Sigmoid colon (tissue), 7 donors: Measurements from ENCODE around the gene ZBTB4. TPM values are rescaled to one million over a fixed set of nuclear protein-coding genes. Genes with fewer than 3 reads are reported as not detected.

Experiments used
- DNase-seq: peaks from one replicate; pipeline ENCODE4 v3.0.0-alpha.2; 2019
- H3K27ac ChIP-seq, 4 donors: fragments of 200-600 bp; sonication (generic); one replicate each; pipeline ENCODE4 v1.5.1; 2016 to 2019; ENCODE audit warnings: mild to moderate bottlenecking in 1 of 4
- H3K27me3 ChIP-seq, 3 donors: fragments of 200-600 bp; sonication (generic); one replicate each; pipeline ENCODE4 v1.5.1; 2019; ENCODE audit warnings: mild to moderate bottlenecking in 1 of 3
- H3K36me3 ChIP-seq, 4 donors: fragments of 200-600 bp; sonication (generic); one replicate each; pipeline ENCODE4 v1.5.1; 2016 to 2019
- H3K4me1 ChIP-seq, 4 donors: fragments of 200-600 bp; sonication (generic); one replicate each; pipeline ENCODE4 v1.5.1; 2017 to 2019
- H3K4me3 ChIP-seq, 4 donors: fragments of 200-600 bp; sonication (generic); one replicate each; pipeline ENCODE4 v1.5.1; 2017 to 2019; ENCODE audit warnings: mild to moderate bottlenecking in 2 of 4, moderate library complexity in 1 of 4
- H3K9me3 ChIP-seq, 4 donors: fragments of 200-600 bp in 3 of 4; sonication (generic) in 3 of 4; one replicate each; pipeline versions ENCODE4 v1.5.1 to v1.6.1; 2013 to 2019
- EP300 ChIP-seq, 4 donors: sonication (generic); formaldehyde crosslinking; IDR thresholded peaks; one replicate each; pipeline ENCODE4 v1.6.1; 2017; ENCODE audit warnings: antibody characterized with exemption in 4 of 4
- POLR2A ChIP-seq, 2 donors: fragments of 450-650 bp; IDR thresholded peaks; one replicate each; pipeline ENCODE4 v1.6.1; 2016; ENCODE audit warnings: antibody characterized with exemption in 2 of 2, mild to moderate bottlenecking in 2 of 2, moderate library complexity in 2 of 2
- POLR2AphosphoS5 ChIP-seq, 4 donors: sonication (generic); formaldehyde crosslinking; IDR thresholded peaks; one replicate each; pipeline ENCODE4 v1.6.1; 2017; ENCODE audit warnings: antibody characterized with exemption in 4 of 4
- WGBS, 2 donors: extraction: QIAGEN DNeasy Blood & Tissue Kit; methylation state at CpG; one replicate each; pipeline ENCODE4 v1.1.7; 2013; 5-methylcytosine and 5-hydroxymethylcytosine counted together
- intact Hi-C: fragments of 100-400 bp; cut with DNase I; formaldehyde crosslinking; loops from one replicate; pipeline ENCODE4 v1.15.1; 2023
- polyA plus RNA-seq, 3 donors: library from polyadenylated mRNA; stranded (reverse); fragments of 200-250 nt; gene quantifications; one replicate each; pipeline ENCODE4 v1.2.3, GENCODE V29; 2013
- total RNA-seq, 4 donors: library from RNA; depleted of rRNA; stranded (reverse); fragments of >200 nt; gene quantifications; one replicate each; pipeline ENCODE4 v1.1.0, GENCODE V29; 2016
- TF ChIP-seq, protein P1 (sequence below), 4 experiments: fragments of 450-650 bp in 3 of 4; fragments of 200-600 bp in 1 of 4; IDR thresholded peaks; one replicate each; pipeline ENCODE4 v1.5.1; 2016 to 2019; ENCODE audit warnings: antibody characterized with exemption in 4 of 4, mild to moderate bottlenecking in 3 of 4, moderate library complexity in 2 of 4
- donor health status: healthy with polysubstance abuse.
- donor health status: Bipolar disorder and iron deficiency.
- donor health status: healthy.

The ZBTB4 gene
- total and polyA plus RNA-seq, 7 donors, result 5.5 to 56.5 (median 42.5) TPM

DNA sequence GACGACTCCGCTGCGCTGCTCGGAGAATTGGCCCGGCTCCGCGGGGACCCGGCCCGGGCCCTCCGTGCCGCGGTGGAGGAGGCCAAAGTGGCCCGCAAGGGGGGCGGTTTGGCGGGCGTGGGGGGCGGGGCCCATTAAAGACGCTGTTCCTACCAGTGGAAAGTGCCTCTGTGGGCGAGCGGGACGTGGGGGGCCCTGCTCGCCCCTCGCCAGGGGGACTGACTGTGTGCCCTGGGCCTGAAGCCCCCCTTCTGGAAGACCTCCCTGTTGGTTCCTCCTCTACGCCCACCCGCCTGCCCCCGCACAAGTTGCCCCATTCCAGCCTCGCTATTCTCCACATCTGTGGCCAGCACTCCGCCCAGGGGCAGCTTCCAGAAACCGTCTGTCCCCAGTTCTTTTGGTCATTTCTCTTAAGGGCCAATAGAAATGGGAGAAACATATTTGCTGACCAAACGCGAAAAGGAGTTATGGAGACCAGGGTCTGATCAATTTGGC, 42.0 kb downstream of the ZBTB4 start:
- H3K27me3 ChIP-seq, result peaks cover 44 to 74% (median 74%) of the 10 kb centered on the region in 3 donors
- peak overlapping the region in 3 of 4 donors; percentile 15 to 43 (median 37) for H3K4me3 ChIP-seq
- DNase-seq, result no peak
- H3K4me1 ChIP-seq, result peaks cover 0 to 58% (median 51%) of the 10 kb centered on the region in 4 donors
- intact Hi-C loops, result loop anchor here (1.0 to 2.0 kb wide), 4 partner anchors 33 to 123 kb away; partner anchors contain the start of genes SENP3 and TMEM256
- peak overlapping the region in 2 of 4 donors; percentile 61 to 73 for H3K27ac ChIP-seq
- TF ChIP-seq POLR2A (IDR thresholded peaks at IDR 0.05) (no peak), POLR2AphosphoS5 (IDR thresholded peaks at IDR 0.05) (no peak)
- TF ChIP-seq, protein P1, sequence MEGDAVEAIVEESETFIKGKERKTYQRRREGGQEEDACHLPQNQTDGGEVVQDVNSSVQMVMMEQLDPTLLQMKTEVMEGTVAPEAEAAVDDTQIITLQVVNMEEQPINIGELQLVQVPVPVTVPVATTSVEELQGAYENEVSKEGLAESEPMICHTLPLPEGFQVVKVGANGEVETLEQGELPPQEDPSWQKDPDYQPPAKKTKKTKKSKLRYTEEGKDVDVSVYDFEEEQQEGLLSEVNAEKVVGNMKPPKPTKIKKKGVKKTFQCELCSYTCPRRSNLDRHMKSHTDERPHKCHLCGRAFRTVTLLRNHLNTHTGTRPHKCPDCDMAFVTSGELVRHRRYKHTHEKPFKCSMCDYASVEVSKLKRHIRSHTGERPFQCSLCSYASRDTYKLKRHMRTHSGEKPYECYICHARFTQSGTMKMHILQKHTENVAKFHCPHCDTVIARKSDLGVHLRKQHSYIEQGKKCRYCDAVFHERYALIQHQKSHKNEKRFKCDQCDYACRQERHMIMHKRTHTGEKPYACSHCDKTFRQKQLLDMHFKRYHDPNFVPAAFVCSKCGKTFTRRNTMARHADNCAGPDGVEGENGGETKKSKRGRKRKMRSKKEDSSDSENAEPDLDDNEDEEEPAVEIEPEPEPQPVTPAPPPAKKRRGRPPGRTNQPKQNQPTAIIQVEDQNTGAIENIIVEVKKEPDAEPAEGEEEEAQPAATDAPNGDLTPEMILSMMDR (IDR thresholded peaks at IDR 0.05), result no peak
- H3K9me3 ChIP-seq, result no peaks in the 10 kb centered on the region
- 33 to 40% methylated on average over 31 of the region's 31 CpGs for WGBS, 2 donors
- H3K36me3 ChIP-seq, result no peaks in the 10 kb centered on the region

DNA sequence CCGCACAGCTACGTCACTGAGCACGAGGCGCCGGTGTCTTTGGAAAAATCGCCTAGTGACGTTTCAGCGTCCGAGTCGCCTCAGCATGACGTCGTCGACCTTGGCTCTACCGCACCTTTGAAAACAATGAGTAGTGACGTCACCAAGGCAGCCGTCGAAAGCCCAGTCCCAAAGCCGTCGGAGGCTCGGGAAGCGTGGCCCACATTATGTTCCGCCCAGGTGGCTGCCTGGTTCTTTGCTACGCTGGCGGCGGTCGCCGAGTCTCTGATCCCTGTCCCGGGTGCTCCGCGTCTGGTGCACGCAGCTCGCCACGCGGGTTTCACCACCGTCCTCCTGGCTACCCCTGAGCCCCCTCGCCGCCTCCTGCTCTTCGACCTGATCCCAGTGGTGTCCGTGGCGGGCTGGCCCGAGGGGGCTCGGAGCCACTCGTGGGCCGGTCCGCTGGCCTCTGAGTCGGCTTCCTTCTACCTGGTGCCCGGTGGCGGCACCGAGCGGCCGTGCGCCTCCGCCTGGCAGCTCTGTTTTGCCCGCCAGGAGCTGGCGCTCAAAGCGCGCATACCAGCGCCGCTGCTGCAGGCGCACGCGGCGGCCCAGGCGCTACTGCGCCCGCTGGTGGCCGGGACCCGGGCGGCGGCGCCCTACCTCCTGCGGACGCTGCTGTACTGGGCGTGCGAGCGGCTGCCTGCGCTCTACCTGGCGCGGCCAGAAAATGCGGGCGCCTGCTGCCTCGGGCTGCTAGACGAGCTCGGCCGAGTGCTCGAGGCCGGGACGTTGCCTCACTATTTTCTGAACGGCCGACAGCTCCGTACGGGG, 42.7 kb downstream of the ZBTB4 start:
- intact Hi-C loops, result loop anchor here (1.0 to 2.0 kb wide), 4 partner anchors 32 to 124 kb away; partner anchors contain the start of genes SENP3 and TMEM256
- Histone ChIP-seq H3K4me1 (peaks cover 0 to 58% (median 51%) of the 10 kb centered on the region in 4 donors), H3K36me3 (no peaks in the 10 kb centered on the region), H3K4me3 (peak overlapping the region in 3 of 4 donors; percentile 15 to 43 (median 37)), H3K27ac (peak overlapping the region; percentile 44 to 73 (median 58)), H3K27me3 (peaks cover 44 to 73% (median 72%) of the 10 kb centered on the region in 3 donors), H3K9me3 (no peaks in the 10 kb centered on the region)
- WGBS, 2 donors, result 5 to 12% methylated on average over 92 of the region's 92 CpGs
- TF ChIP-seq, protein P1 (IDR thresholded peaks at IDR 0.05), result peak; percentile 23 to 86 (median 68)
- TF ChIP-seq POLR2AphosphoS5 (IDR thresholded peaks at IDR 0.05) (peak in 2 of 4 donors; percentile 7 to 45), EP300 (IDR thresholded peaks at IDR 0.05) (no peak), POLR2A (IDR thresholded peaks at IDR 0.05) (no peak)
- DNase-seq, result peak; percentile 87

DNA sequence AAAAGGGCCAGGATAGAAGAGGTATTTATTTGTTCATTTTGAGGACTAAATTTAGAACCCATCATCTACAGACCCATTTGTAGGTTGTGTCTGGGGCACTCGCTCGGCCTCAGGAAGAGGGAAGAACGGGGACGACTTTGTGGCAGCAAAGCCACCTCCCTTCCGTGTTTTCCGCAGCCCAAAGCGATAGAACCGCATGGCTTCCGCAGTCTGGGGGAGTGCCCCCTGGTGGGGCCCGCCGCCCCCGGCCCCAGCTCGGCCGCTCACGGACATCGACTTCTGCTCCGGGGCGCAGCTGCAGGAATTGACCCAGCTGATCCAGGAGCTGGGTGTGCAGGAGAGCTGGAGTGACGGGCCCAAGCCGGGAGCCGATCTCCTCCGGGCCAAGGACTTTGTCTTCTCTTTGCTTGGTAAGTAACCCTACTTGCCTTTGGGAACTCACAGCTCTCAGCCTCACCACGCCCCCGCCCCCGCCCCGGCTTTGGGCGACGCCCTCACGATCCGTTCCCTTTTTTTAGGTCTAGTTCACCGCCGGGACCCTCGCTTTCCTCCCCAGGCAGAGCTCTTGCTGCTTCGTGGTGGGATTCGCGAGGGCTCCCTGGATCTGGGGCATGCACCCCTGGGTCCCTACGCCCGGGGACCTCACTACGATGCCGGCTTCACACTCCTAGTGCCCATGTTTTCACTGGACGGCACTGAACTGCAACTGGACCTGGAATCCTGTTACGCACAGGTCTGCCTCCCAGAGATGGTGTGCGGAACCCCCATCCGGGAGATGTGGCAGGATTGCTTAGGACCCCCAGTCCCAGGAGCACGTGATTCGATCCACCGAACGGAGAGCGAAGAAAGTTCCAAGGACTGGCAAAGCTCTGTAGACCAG, 43.5 kb downstream of the ZBTB4 start:
- peaks cover 44 to 67% (median 64%) of the 10 kb centered on the region in 3 donors for H3K27me3 ChIP-seq
- 8 to 9% methylated on average over 49 of the region's 49 CpGs for WGBS, 2 donors

DNA sequence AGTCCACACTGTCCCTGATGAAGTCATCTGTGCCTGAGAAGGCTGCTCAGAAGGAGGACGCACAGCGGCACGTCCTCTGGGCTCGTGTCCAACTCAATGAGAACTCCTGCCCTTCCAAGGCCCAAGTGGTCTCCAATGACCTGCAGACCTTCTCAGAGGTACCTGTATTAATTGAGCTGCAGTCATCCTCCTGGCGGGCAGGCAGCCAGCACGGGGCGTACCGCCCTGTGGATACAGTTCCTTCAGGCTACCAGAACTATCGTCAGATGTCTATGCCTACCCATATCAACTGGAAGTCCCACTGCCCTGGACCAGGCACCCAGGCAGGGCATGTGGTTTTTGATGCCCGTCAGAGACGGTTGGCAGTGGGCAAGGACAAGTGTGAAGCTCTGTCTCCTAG, 47.1 kb downstream of the ZBTB4 start:
- no peak for DNase-seq
- no peaks in the 10 kb centered on the region for H3K36me3 ChIP-seq
- peaks cover 12 to 30% (median 27%) of the 10 kb centered on the region in 3 donors for H3K27me3 ChIP-seq
- TF ChIP-seq POLR2A (IDR thresholded peaks at IDR 0.05) (no peak), POLR2AphosphoS5 (IDR thresholded peaks at IDR 0.05) (no peak), EP300 (IDR thresholded peaks at IDR 0.05) (no peak)
- TF ChIP-seq, protein P1 (IDR thresholded peaks at IDR 0.05), result no peak
- intact Hi-C loops, result no loop called here
- 93 to 96% methylated on average over 11 of the region's 11 CpGs for WGBS, 2 donors
- H3K9me3 ChIP-seq, result no peaks in the 10 kb centered on the region
- H3K27ac ChIP-seq, result no peak overlapping the region
- H3K4me1 ChIP-seq, result peaks cover 0 to 22% (median 21%) of the 10 kb centered on the region in 4 donors
- H3K4me3 ChIP-seq, result no peak overlapping the region

More for the DNA sequence above, 43.5 kb downstream of the ZBTB4 start:
- peak overlapping the region; percentile 18 to 64 (median 31) for H3K27ac ChIP-seq
- no peak for DNase-seq
- no peaks in the 10 kb centered on the region for H3K36me3 ChIP-seq
- intact Hi-C loops, result loop anchor here (2.0 kb wide), 3 partner anchors 31 to 125 kb away; partner anchors contain the start of genes SENP3 and TMEM256
- peaks cover 0 to 57% (median 51%) of the 10 kb centered on the region in 4 donors for H3K4me1 ChIP-seq
- TF ChIP-seq EP300 (IDR thresholded peaks at IDR 0.05), result no peak
- no peak for TF ChIP-seq POLR2A (IDR thresholded peaks at IDR 0.05)
- TF ChIP-seq POLR2AphosphoS5 (IDR thresholded peaks at IDR 0.05), result no peak
- TF ChIP-seq, protein P1 (IDR thresholded peaks at IDR 0.05), result no peak
- peak overlapping the region; percentile 10 to 43 (median 34) for H3K4me3 ChIP-seq
- no peaks in the 10 kb centered on the region for H3K9me3 ChIP-seq
